Uterus (tissue), 4 donors: ENCODE measurements around the gene MINDY4. TPM values are rescaled to one million over a fixed set of nuclear protein-coding genes. Genes with fewer than 3 reads are reported as not detected.
A peak's percentile ranks its signal among the peaks of the same experiment; 100 is the strongest.

Experiments
- DNase-seq, 2 donors: peaks; one replicate each; pipeline ENCODE4 v3.0.0-alpha.2; 2019 to 2020
- H3K27ac ChIP-seq, 2 donors: fragments of 200-600 bp; sonication (generic); 1 replicate in 1 of 2; 2 replicates in 1 of 2; pipeline ENCODE4 v1.5.1; 2016 to 2018
- H3K27me3 ChIP-seq, 2 donors: fragments of 200-600 bp; sonication (generic); one replicate each; pipeline ENCODE4 v1.5.1; 2018 to 2019; ENCODE audit warnings: control low read depth in 1 of 2
- H3K36me3 ChIP-seq, 2 donors: fragments of 200-600 bp; sonication (generic); one replicate each; pipeline ENCODE4 v1.5.1; 2019; ENCODE audit warnings: control low read depth in 1 of 2
- H3K4me1 ChIP-seq, 2 donors: fragments of 200-600 bp; sonication (generic); one replicate each; pipeline ENCODE4 v1.5.1; 2018 to 2019; ENCODE audit warnings: control low read depth in 1 of 2
- H3K4me3 ChIP-seq, 2 donors: fragments of 200-600 bp; sonication (generic); 1 replicate in 1 of 2; 2 replicates in 1 of 2; pipeline ENCODE4 v1.5.1; 2018 to 2019; ENCODE audit warnings: mild to moderate bottlenecking in 1 of 2
- H3K9me3 ChIP-seq, 2 donors: fragments of 200-600 bp; sonication (generic); one replicate each; pipeline ENCODE4 v1.5.1; 2019; ENCODE audit warnings: control low read depth in 1 of 2
- CTCF ChIP-seq, 4 experiments: fragments of 200-600 bp in 2 of 4; fragments of 450-650 bp in 2 of 4; sonication (generic) in 2 of 4; IDR thresholded peaks; one replicate each; pipeline ENCODE4 v1.5.1; 2016 to 2019; ENCODE audit warnings: antibody characterized with exemption in 4 of 4, mild to moderate bottlenecking in 2 of 4, moderate library complexity in 1 of 4
- POLR2A ChIP-seq, 2 donors: fragments of 450-650 bp; IDR thresholded peaks; one replicate each; pipeline ENCODE4 v1.6.1; 2016; ENCODE audit warnings: antibody characterized with exemption in 2 of 2, mild to moderate bottlenecking in 1 of 2, moderate library complexity in 1 of 2
- intact Hi-C: fragments of 100-400 bp; cut with DNase I; formaldehyde crosslinking; loops from one replicate; pipeline ENCODE4 v1.15.1; 2023; ENCODE audit warnings: low total_unique reads
- total RNA-seq, 4 donors: library from RNA; depleted of rRNA in 3 of 4; stranded (reverse); fragments of >200 nt in 3 of 4; gene quantifications; one replicate each; pipeline versions ENCODE4 v1.1.0 to v1.2.4, GENCODE V29; 2014 to 2023
- donor health status: DM: yes; HTN: yes; CAD: no.

The MINDY4 gene
- total RNA-seq, 4 donors from 2014 or later = 14.7 to 23.8 (median 16.9) TPM

GRCh38 chr7:30844483-30844874 is 73.3 kb downstream of the MINDY4 start:
- no peaks in the 10 kb centered on the region for H3K9me3 ChIP-seq
- DNase-seq = no peak
- H3K27me3 ChIP-seq = no peaks in the 10 kb centered on the region
- H3K4me1 ChIP-seq = peaks cover 0 to 5% of the 10 kb centered on the region in 2 donors
- H3K36me3 ChIP-seq = no peaks in the 10 kb centered on the region
- no peak overlapping the region for H3K4me3 ChIP-seq
- H3K27ac ChIP-seq = peak overlapping the region in 1 of 2 donors; percentile 89
- TF ChIP-seq CTCF (IDR thresholded peaks at IDR 0.05) (no peak), POLR2A (IDR thresholded peaks at IDR 0.05) (no peak)
- intact Hi-C loops = no loop called here

- intact Hi-C loops = no loop called here
- Histone ChIP-seq H3K4me3 (no peak overlapping the region), H3K27me3 (no peaks in the 10 kb centered on the region), H3K36me3 (no peaks in the 10 kb centered on the region), H3K27ac (peak overlapping the region in 1 of 2 donors; percentile 89), H3K4me1 (peaks cover 0 to 5% of the 10 kb centered on the region in 2 donors), H3K9me3 (no peaks in the 10 kb centered on the region)
- TF ChIP-seq CTCF (IDR thresholded peaks at IDR 0.05) (no peak), POLR2A (IDR thresholded peaks at IDR 0.05) (no peak)
- no peak for DNase-seq
Observed at GRCh38 chr7:30844916-30845315, 73.7 kb downstream of the MINDY4 start.

GRCh38 chr7:30845426-30846135 is 74.4 kb downstream of the MINDY4 start:
- Histone ChIP-seq H3K4me1 (peaks cover 0 to 5% of the 10 kb centered on the region in 2 donors), H3K27me3 (no peaks in the 10 kb centered on the region), H3K4me3 (no peak overlapping the region), H3K36me3 (no peaks in the 10 kb centered on the region), H3K27ac (peak overlapping the region; percentile 47 to 89), H3K9me3 (no peaks in the 10 kb centered on the region)
- peak; percentile 41 to 57 for DNase-seq
- TF ChIP-seq POLR2A (IDR thresholded peaks at IDR 0.05) (no peak), CTCF (IDR thresholded peaks at IDR 0.05) (no peak)
- intact Hi-C loops = no loop called here

GRCh38 chr7:30846378-30846777 is 75.2 kb downstream of the MINDY4 start:
- H3K4me3 ChIP-seq = no peak overlapping the region
- H3K9me3 ChIP-seq = no peaks in the 10 kb centered on the region
- H3K27me3 ChIP-seq = no peaks in the 10 kb centered on the region
- no peak for TF ChIP-seq CTCF (IDR thresholded peaks at IDR 0.05)
- no peak for TF ChIP-seq POLR2A (IDR thresholded peaks at IDR 0.05)
- intact Hi-C loops = no loop called here
- H3K27ac ChIP-seq = peak overlapping the region; percentile 47 to 89
- H3K4me1 ChIP-seq = peaks cover 0 to 5% of the 10 kb centered on the region in 2 donors
- DNase-seq = no peak
- no peaks in the 10 kb centered on the region for H3K36me3 ChIP-seq

- no peaks in the 10 kb centered on the region for H3K9me3 ChIP-seq
- H3K4me3 ChIP-seq = no peak overlapping the region
- TF ChIP-seq CTCF (IDR thresholded peaks at IDR 0.05) = no peak
- no peak for TF ChIP-seq POLR2A (IDR thresholded peaks at IDR 0.05)
- no peaks in the 10 kb centered on the region for H3K27me3 ChIP-seq
- no peak for DNase-seq
- H3K4me1 ChIP-seq = peaks cover 0 to 3% of the 10 kb centered on the region in 2 donors
- intact Hi-C loops = no loop called here
- H3K27ac ChIP-seq = peak overlapping the region in 1 of 2 donors; percentile 23
- H3K36me3 ChIP-seq = no peaks in the 10 kb centered on the region
Observed at GRCh38 chr7:30848121-30848855, 77.1 kb downstream of the MINDY4 start.
